ENCODE results near the gene RFX7.

The RFX7 gene

DNA sequence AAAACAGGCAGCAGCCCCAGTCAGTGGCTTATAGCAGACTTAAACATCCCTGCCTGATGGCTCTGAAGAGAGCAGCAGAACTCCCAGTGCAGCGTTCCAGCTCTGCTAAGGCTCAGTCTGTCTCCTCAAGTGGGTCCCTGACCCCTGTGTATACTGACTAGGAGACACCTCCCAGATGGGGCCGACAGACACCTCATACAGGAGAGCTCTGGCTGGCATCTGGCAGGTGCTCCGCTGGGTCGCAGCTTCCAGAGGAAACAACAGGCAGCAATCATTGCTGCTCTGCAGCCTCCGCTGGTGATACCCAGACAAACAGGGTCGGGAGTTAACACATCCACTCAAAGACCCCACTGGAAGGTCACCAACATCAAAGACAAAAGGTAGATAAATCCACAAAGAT is 93.5 kb downstream of the RFX7 start:
- TF ChIP-seq, protein P1, sequence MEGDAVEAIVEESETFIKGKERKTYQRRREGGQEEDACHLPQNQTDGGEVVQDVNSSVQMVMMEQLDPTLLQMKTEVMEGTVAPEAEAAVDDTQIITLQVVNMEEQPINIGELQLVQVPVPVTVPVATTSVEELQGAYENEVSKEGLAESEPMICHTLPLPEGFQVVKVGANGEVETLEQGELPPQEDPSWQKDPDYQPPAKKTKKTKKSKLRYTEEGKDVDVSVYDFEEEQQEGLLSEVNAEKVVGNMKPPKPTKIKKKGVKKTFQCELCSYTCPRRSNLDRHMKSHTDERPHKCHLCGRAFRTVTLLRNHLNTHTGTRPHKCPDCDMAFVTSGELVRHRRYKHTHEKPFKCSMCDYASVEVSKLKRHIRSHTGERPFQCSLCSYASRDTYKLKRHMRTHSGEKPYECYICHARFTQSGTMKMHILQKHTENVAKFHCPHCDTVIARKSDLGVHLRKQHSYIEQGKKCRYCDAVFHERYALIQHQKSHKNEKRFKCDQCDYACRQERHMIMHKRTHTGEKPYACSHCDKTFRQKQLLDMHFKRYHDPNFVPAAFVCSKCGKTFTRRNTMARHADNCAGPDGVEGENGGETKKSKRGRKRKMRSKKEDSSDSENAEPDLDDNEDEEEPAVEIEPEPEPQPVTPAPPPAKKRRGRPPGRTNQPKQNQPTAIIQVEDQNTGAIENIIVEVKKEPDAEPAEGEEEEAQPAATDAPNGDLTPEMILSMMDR (IDR thresholded peaks at IDR 0.05; ENCODE audit: borderline replicate concordance, control extremely low read depth, extremely low read depth, insufficient read depth, missing control alignments): no peak
- no peak for DNase-seq (ENCODE audit: low spot score)
- in situ Hi-C loops (cut with MboI; ENCODE audit: low sequenced_read_pairs, unreplicated experiment): no loop called here

GRCh38 chr15:56148064-56148463 is 95.6 kb downstream of the RFX7 start:
- in situ Hi-C loops (cut with MboI; ENCODE audit: low sequenced_read_pairs, unreplicated experiment): no loop called here
- DNase-seq (ENCODE audit: low spot score): no peak
- TF ChIP-seq, protein P1 (IDR thresholded peaks at IDR 0.05; ENCODE audit: borderline replicate concordance, control extremely low read depth, extremely low read depth, insufficient read depth, missing control alignments): no peak

DNA sequence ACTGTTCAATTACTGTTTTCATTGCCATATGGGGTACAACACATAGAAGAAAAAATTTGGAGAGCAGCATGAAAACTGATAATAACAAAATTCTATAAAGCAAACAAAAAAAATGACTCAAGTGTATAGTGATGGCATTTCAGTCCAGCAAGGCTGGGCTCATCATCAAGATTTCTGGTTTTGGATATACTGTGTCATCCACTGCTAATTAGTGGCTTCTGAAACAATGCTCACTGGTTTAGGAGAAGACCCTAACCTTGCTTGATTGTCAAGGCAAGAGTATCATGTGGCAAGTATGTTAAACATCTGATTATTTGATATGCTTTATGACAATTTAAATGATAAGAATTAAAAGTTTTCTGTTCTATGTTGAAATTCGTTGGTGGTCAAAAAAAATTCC is 96.9 kb downstream of the RFX7 start:
- no peak for DNase-seq (ENCODE audit: low spot score)
- TF ChIP-seq, protein P1 (IDR thresholded peaks at IDR 0.05; ENCODE audit: borderline replicate concordance, control extremely low read depth, extremely low read depth, insufficient read depth, missing control alignments): no peak
- in situ Hi-C loops (cut with MboI; ENCODE audit: low sequenced_read_pairs, unreplicated experiment): no loop called here

GRCh38 chr15:56128081-56128480 is 115.6 kb downstream of the RFX7 start:
- TF ChIP-seq, protein P1 (IDR thresholded peaks at IDR 0.05; ENCODE audit: borderline replicate concordance, control extremely low read depth, extremely low read depth, insufficient read depth, missing control alignments): no peak
- in situ Hi-C loops (cut with MboI; ENCODE audit: low sequenced_read_pairs, unreplicated experiment): no loop called here
- DNase-seq (ENCODE audit: low spot score): no peak

- in situ Hi-C loops (cut with MboI; ENCODE audit: low sequenced_read_pairs, unreplicated experiment): no loop called here
- DNase-seq (ENCODE audit: low spot score): no peak
- TF ChIP-seq, protein P1 (IDR thresholded peaks at IDR 0.05; ENCODE audit: borderline replicate concordance, control extremely low read depth, extremely low read depth, insufficient read depth, missing control alignments): no peak
Measured at GRCh38 chr15:56126409-56126808, 117.3 kb downstream of the RFX7 start.

DNA sequence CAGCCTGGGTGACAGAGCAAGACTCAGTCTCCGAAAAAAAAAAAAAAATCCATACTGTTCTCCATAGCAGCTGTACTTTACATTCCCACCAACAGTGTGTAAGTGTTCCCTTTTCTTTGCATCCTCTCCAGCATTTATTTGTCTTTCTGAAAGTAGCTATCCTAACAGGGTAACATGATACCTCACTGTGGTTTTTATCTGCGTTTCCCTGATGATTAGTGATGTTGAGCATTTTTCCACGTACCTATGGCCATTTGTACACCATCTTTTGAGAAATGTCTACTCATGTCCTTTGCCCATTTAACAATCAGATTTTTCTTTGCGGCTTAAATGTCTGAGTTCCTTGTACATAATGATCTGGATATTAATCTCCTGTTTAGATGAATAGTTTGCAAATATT is 119.3 kb downstream of the RFX7 start:
- in situ Hi-C loops (cut with MboI; ENCODE audit: low sequenced_read_pairs, unreplicated experiment): no loop called here
- no peak for DNase-seq (ENCODE audit: low spot score)
- TF ChIP-seq, protein P1 (IDR thresholded peaks at IDR 0.05; ENCODE audit: borderline replicate concordance, control extremely low read depth, extremely low read depth, insufficient read depth, missing control alignments): no peak

GRCh38 chr15:56105855-56106254 is 137.8 kb downstream of the RFX7 start:
- in situ Hi-C loops (cut with MboI; ENCODE audit: low sequenced_read_pairs, unreplicated experiment): no loop called here
- DNase-seq (ENCODE audit: low spot score): no peak
- TF ChIP-seq, protein P1 (IDR thresholded peaks at IDR 0.05; ENCODE audit: borderline replicate concordance, control extremely low read depth, extremely low read depth, insufficient read depth, missing control alignments): no peak
